PC-9 (cell line): Measurements from ENCODE around the gene GNAQ.

ENCODE experiments used
- EZH2 ChIP-seq: fragments of 200-600 bp; sonication (generic); IDR thresholded peaks from 2 replicates; pipeline ENCODE4 v1.8.0; 2017; ENCODE audit warnings: antibody characterized with exemption, low read depth
- TF ChIP-seq, protein P1 (sequence below): fragments of 200-600 bp; sonication (generic); conservative IDR thresholded peaks from 2 replicates; pipeline ENCODE4 v1.6.1; 2017; ENCODE audit warnings: mixed run types, antibody characterized with exemption, mild to moderate bottlenecking, moderate library complexity

DNA sequence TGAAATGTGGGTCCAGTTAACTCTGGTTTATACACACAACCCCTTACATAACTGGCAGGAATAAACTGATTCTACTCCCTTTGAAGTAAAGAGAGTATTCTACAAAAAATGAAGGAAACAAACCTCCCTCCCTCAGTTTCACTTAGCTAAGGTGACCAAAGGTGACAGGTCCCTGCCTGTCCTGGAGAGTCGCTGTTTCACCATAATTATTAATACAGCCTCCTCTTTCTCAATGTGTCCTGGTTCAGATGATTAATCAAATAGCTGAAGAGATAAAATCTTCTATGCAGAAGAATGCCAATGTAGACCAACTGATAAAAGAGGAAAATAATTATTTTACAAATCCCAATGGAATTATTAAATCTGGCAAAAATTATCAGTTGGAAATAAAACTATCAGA lies 219.8 kb downstream of the GNAQ start:
- TF ChIP-seq, protein P1, sequence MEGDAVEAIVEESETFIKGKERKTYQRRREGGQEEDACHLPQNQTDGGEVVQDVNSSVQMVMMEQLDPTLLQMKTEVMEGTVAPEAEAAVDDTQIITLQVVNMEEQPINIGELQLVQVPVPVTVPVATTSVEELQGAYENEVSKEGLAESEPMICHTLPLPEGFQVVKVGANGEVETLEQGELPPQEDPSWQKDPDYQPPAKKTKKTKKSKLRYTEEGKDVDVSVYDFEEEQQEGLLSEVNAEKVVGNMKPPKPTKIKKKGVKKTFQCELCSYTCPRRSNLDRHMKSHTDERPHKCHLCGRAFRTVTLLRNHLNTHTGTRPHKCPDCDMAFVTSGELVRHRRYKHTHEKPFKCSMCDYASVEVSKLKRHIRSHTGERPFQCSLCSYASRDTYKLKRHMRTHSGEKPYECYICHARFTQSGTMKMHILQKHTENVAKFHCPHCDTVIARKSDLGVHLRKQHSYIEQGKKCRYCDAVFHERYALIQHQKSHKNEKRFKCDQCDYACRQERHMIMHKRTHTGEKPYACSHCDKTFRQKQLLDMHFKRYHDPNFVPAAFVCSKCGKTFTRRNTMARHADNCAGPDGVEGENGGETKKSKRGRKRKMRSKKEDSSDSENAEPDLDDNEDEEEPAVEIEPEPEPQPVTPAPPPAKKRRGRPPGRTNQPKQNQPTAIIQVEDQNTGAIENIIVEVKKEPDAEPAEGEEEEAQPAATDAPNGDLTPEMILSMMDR, result no peak
- TF ChIP-seq EZH2, result no peak
